HG02759 (cell line): Measurements from ENCODE around the gene ITGB7.
"Not testable (repeated sequence)": the region's sequence is repeated elsewhere in the genome, so short reads cannot be mapped to it uniquely, and the experiment has no call there.

Experiments used
- ATAC-seq: cut with Tn5 transposase; IDR thresholded peaks from one replicate; pipeline ENCODE4 v1.9.1; 2021; ENCODE audit warnings: mild to moderate bottlenecking, moderate library complexity; ENCODE audit not compliant: unreplicated experiment

ITGB7 gene

DNA sequence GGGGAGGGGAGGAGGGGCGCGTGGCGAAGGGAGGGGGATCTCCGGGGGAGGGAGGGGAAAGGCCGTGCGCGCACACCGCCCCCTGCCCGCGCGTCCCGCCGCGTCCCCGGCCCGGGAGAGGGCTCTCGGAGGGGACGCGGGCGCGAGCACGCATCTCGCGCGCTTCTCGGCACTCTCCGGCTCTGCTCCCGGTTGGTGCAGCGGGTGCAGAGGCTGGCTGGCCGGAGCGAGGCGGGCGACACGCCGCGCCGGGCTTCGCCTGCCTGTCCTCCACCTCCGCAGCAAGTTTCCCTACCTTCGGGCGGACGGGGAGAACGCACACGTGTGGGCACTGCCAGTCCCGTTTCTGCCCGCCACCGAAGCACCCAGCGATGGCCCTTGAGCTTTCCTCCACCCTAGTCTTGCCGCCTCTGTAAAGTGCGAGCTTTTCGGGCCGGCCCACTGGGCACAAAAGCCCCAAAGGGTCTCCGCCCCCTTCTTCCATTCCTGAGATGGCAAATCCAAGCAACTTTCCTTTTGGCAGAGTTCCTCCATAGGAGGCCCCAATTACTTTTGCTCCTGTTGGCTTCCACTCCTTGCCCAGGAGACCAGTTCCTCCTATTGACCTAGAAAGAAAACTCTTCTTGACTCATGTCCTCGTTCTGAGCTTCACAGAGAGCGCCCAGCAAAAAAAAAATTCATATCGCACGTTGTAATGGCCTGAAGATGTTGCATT lies 26.0 kb downstream of the ITGB7 start:
- peak; percentile 60 for ATAC-seq

DNA sequence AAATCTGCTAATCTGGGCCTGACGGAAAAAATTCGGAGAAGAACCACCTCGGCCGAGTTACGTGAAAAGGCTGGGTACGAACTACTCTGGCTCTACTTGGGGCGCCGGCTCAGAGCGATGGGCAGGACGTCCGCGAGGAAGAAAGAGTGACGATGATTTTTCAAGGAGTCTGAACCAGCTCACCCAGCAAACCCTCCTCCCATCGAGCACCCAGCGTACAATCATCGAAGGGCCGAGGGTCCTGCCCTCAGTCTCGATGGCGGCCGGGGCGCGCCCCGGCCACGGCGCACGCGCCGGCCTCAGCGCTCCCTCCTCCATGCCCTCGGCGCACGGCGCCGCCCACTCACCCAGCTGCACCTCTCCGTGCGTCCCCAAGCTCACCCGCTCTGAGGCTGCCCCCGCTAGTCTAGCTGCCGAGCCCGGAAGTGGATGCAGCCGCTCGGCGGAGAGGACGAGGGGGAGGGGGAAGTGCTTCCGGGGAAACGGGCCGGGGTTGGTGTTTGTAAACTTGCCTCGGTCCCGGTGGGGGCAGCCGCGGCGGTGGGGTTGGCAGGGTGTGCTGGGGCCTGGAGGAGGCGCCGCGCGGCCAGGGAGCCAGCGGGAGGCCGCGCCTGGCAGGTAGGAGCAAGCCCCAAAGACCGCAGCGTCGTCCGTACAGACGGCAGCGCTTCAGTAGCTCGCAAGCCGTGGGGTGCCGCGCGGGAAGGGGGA lies 26.7 kb downstream of the ITGB7 start, which contains the start of the genes CSAD and ZNF740:
Gene CSAD, minus strand, starts transcription at position 706 of the 711 bp plus-strand sequence. CDS start 7,455 bp downstream, outside the sequence.
Gene ZNF740, plus strand, starts transcription at position 503 of the 711 bp plus-strand sequence. CDS start 1,262 bp downstream, outside the sequence.
- ATAC-seq: peak; percentile 95

DNA sequence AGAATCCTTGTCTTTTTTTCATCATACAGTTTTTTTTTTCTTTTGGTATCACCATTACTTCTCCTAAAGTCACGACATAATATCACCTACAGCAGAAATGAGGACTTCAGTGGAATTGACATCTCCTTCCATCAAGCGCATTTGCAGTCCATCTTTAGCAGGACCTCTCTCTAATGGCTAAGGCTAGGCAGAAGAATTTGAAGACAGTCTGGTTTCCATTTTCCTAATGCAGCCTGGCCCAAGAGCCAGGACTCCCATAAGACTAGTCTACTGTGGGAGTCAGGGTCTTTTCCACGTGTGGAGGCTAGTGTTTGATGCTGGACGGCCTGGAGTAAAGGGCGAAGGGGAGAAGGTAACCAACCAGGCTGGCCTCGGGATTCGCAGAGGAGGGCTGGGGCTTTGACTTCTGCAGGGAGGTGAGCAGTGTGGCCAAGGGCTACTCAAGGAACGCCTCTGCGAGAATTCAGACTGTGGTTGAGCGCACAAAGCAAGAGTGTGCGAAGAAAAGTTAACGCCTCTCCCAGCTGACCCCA lies 27.3 kb downstream of the ITGB7 start:
- ATAC-seq: peak; percentile 3

DNA sequence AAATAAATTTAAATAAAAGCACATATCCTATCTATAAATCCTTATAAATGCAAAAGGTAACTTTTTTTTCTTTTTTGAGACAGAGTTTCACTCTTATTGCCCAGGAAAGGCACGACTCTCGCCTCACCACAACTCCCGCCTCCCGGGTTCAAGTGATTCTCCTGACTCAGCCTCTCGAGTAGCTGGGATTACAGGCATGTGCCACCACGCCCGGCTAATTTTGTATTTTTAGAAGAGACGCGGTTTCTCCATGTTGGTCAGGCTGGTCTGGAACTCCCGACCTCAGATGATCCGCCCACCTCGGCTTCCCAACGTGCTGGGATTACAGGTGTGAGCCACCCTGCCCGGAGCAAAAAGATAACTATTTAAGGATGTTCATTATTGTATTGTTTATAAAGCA lies 28.2 kb downstream of the ITGB7 start:
- not testable (repeated sequence) for ATAC-seq

DNA sequence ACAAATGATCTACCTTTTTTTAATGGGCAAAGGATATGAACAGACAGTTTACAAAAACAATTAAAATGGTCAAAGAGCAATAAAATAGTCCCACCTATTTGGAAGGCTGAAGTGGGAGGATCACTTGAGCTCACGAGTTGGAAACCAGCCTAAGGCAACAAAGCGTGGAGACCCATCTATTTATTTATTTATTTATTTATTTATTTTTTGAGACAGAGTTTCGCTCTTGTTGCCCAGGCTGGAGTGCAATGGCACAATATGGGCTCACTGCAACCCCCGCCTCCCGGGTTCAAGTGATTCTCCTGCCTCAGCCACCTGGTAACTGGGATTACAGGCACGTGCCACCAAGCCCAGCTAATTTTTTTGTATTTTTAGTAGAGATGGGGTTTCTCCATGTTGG lies 29.6 kb downstream of the ITGB7 start:
- ATAC-seq: not testable (repeated sequence)

DNA sequence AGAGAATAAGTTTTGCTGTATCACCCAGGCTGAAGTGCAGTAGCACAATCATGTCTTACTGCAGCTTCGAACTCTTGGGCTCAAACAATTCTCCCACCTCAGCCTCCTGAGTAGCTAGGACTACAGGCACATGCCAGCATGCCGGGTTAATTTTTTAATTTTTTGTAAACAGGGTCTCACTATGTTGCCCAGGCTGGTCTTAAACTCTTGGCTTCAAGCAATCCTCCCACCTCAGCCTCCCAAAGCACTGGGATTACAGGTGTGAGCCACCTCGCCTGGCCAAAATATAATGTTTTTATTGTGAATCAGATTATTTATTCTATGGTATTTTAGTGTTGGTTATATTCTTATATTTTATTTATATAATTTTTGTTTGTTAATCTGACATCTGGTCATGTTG lies 30.3 kb downstream of the ITGB7 start:
- ATAC-seq: no peak

DNA sequence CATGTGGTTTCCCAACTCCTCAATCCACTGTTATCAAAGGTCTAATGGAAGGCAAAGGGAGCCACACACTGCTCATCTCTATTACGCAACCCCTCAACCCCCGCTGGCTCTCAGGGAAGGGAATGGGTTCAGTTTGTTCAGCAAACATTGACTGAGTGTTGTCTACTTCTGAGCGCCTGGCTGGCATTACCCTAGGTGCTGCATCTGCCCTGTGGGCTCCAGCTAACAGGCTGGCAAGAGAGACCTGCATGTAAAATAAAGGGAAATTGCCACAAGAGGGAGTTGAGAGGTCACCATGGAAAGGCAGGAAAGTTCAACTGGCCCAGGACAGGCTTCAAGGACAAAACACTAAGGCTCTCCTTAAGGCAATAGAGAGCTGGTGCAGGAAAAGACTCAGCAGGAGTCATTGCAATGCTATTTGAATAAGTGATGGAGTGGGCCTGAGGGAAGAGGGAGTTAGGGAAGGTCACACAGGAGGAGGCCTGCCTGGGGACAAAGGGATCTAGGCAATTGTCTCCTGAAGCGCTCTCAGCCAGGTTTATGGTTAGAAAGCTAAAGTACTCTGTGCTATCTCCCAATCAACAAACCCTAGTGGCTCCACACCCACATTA lies 32.1 kb downstream of the ITGB7 start:
- no peak for ATAC-seq

DNA sequence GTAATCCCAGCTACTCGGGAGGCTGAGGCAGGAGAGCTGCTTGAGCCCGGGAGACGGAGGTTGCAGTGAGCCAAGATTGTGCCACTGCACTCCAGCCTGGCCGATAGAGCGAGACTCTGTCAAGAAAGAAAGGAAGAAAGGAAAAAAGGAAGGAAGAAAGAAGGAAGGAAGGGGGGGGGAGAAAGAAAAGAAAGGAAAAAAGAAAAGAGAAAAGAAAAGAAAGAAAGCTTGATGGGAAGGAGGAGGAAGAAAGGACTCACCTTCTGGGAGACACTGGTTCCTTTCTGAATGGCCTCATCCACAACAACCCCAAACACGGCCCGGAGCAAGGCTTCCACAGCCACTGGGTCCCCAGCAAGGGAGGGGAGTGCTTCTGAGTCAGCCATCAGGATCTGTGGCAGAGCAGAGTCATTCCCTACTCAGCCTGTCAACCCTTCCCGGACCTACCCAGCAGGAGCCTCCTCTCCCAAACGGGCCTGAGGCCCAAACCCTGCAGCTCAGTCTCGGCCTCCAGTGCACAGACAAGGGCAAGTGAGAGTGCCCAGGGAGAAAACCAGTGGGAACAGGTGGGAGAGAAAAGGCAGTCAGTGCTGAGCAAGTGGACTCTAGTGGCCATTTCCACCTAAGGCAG lies 33.9 kb downstream of the ITGB7 start:
- no peak for ATAC-seq

DNA sequence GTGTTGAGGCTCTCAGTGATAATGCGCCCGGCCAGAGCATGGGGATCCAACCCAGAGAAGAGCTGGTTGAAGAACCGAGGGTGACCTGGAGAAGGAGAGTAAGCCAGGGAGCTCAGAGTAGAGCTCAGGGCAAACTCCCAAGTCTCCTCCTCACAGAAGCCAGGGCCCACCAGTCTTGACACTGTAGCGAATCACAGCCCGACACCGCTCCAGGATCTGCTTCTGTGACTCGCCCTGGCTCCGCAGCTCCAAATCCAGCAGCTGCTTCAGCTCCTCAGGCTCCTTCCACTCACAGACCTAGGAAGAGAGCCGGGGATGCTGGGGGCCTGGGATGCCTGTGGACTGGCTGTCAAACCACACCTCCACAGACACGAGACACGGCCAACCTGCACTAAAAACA lies 34.7 kb downstream of the ITGB7 start:
- ATAC-seq: no peak

DNA sequence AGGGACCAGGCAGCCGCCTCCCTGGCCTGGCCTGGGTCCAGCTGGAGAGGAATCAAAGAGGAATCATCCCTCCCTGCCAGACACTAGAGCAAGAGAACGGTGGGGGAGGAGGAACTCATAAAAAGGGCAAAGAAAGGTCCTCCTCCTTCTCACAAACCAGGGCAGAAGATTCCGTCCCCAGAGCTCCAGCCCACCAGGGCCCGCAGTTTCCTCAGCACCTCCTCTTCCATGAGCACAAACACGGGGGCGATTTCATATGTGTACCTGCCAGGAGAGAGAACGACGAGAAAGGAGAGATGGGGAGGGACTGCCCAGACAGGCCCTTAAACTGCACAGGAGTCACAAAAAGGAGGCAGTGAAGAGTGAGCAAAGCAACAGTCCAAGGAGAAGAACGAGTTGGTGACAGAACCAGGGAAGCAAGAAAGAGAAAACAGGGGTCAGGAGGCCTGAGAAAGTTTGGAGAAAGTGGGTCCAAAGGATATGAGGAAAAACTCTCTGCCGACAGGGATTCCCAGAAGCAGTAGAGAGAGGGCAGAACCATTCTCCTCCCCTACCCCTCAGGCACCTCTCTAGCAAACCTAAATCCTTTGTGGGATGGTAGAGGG lies 35.2 kb downstream of the ITGB7 start:
- no peak for ATAC-seq

DNA sequence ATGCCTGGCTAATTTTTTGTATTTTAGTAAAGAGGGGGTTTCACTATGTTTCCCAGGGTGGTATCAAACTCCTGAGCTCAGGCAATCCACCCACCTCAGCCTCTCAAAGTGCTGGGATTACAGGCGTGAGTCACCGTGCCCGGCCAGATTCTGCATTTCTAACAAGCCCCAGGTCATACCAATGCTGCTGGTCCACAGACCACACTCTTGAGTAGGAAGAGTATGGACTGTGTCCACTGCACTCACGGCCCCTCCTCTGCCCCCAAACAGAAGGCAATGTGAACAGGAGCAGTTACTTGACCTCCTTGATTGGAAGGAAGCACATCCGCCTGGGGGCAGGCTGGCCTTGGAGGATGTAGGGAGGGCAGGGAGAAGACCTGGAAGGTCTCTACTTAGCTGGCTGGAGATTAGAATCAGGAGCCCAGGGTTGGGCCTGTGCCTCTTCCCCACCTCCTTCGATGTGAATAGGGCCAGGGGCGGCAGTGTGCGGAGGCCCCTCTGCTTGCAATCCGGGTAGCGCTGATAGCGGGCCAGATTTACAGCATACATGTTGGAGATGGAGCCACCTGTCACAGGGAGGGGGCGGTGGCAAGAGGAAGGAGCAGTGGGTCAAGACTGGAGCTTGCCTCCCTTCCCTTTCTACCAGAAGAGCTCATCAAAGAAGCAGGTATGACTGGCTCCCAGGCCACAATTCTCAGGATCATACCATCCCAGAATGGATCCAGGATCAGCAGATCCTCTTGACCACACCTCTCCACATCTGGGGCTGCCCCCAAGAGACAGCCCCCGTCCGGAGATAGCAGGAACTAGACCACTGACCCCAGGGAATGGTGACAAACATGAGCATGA lies 36.0 kb downstream of the ITGB7 start:
- ATAC-seq: no peak

DNA sequence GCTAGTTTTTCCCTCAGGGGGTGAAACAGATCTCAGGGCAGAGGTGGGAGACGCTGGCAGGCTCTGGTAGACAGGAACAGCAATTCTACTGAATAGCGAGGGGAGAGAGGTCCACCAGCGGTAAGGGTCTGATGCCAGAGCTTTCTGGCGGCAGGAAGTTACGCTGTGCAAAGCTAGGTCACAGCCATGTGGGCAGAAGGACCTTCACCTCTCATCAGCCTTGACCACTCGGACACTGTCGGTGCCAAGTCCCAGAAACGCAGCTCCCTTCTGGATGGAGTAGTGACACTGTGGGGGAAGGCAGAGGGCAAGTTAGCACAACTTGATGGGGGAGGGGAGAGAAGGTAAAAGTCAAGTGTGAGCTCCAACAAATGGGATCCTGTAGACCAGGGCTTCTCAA lies 36.8 kb downstream of the ITGB7 start:
- ATAC-seq: no peak

DNA sequence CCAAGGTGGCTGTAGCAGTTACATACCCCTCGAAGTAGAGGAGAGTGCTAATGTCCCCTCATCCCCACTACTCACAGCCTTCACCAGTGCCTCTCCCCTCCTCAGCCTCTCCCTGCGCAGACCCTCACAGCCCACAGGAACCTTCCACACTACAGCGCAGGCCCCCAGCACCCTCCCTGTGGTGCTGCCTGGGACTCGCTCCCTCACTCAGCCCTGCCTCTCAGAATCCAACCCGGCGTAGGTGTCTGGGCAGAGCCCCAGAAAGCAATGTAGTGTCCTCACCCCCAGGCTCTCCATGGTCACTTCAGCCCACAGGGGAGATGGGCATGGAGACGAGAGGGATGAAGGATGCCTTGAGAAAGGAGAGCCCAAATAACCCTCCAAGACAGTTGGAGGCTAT lies 37.4 kb downstream of the ITGB7 start:
- no peak for ATAC-seq

DNA sequence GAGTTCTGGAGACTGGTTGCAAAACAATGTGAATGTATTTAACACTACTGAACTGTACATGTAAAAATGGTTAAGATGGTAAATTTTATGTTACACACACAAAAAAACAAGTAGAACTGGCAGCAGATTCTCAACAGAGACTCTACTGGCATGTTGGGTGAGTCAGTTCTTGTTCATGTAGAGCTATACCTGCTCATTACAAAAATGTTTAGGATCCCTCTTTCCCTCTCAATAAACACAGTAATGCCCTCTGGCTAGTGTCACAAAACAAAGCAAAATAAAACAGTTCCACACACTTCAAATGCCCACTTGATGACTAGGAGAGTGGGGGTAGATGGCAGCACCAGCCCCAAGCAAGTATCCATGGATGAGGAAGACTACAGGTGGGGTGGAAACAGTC lies 40.2 kb downstream of the ITGB7 start:
- no peak for ATAC-seq

DNA sequence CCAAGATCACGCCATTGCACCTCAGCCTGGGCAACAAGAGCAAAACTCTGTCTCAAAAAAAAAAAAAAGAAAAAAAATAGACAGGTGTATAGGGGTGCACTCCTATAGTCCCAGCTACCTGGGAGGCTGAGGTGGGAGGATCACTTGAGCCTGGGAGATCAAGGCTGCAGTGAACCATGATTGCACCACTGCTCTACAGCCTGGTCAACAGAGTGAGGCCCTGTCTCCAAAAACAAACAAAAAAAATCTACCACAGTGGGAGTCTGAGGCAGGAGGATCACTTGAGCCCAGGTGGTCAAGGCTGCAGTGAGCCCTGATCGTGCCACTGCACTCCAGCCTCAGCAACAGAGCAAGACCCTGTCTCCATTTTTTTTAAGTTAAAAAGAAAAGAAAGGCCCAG lies 44.0 kb downstream of the ITGB7 start:
- ATAC-seq: not testable (repeated sequence)

DNA sequence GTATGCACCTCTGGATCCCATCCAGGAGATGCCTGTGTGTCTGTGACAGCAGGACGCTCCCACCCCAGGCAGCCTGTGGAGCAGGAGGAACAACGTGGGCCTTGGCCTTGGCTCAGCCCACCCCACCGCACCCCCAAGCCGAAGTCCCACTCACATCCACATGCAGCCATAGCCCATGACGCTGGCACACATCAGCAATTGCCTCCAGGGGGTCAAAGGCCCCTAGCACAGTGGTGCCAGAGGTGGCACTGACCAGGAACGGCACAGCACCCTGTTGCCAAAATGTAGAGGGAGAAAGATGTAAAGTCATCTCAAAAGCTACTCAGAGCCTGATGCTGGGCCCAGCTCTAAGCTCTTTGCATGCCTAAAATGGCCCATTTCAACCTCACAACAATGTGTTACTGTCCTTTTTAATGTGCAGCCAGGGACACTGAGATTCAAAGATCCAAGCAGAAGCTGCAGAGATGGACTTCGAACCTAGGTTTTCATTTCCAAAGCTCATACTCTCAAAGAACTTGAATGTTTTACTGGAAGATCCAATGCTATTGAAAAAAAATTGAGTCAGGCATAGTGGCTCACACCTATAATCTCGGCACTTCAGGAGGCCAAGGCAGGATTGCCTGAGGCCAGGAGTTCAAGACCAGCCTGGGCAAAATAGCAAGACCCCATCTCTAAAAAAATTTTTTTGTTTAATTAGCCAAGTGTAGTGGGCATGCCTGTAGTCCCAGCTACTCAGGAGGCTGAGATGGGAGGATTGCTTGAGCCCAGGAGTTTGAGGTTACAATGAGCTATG lies 45.7 kb downstream of the ITGB7 start:
- no peak for ATAC-seq

DNA sequence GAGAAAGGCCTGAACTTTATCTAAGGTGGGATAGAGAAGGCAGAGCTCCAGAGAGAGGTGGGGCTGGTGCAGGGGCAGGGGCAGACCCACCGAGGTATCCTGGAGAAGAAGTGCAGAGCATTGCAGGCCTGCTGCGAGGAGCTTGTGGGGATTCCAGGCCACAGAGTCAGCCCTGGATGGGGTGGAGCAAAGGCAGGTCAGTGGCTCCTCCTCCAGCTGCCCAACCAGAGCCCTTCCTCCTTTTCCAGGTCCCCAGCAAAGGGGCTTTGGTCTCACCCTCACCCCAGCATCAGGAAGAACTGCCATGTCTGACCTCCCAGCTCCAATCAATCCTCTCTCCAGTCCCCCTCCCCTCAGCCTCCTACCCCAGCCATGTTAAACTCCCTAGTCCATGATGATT lies 46.4 kb downstream of the ITGB7 start:
- no peak for ATAC-seq

DNA sequence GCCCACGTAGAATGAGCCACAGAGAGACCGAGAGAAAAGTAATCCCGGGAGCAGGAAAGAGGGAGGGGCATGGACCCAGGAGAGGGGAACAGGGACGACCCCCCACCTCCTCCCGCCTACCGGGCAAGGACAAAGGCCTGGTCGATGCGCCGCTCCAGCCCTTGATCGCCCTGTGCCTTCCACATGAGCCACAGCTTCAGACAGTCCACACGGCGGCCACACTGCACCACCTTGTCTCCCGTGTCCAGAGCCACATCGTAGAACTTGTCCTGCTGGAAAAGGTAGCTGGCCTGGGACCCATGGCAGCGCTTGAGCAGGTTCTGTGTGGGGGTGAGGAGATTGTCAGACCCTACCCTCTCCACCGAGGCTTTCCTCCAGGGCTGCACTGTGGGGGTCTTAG lies 47.1 kb downstream of the ITGB7 start:
- ATAC-seq: no peak

DNA sequence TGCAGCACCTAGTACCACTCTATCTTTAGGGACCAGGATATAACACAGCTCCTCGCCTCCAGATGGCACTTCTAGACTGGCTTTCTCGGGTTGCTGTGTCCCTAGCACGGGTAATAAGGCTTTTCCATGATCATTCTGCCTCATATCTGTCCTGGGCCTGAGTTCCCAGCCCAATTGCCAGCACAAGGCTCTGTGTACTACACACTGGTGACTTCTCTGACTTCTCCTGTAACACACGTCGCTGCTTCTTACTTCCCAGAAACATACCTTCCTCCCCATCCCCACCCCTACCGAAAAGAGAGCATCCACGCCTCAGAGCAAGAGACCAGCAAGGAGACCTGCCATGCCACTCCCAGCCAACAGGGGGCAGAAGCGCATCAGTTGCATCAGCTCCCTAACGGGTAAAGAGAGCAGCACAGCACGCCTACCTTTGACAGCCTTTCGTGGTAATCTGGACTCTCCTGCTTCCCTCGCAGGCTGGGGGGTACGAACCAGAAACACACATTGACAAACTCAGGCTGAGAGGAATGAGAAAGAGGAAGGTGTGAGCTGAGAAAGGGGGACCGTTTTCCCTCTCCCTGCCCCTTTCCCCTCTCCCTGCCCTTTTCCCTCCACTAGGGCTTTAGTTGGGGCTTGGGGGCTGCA lies 47.7 kb downstream of the ITGB7 start:
- peak; percentile 57 for ATAC-seq
